HG02943 (cell line): ENCODE data around the gene PLA2G15.

Source experiments
- ATAC-seq: cut with Tn5 transposase; IDR thresholded peaks from one replicate; pipeline ENCODE4 v1.9.1; 2021; ENCODE audit warnings: mild to moderate bottlenecking, low read depth, moderate library complexity; ENCODE audit not compliant: unreplicated experiment

The PLA2G15 gene

GRCh38 chr16:68244903-68245853 is at the start of gene PLA2G15:
PLA2G15 (plus strand) TSS chr16:68245373; CDS start chr16:68245427, 54 bp downstream.
- peak; percentile 81 for ATAC-seq

GRCh38 chr16:68197250-68197649 is 47.9 kb upstream of the PLA2G15 start:
- no peak for ATAC-seq

GRCh38 chr16:68200088-68200783 is 44.9 kb upstream of the PLA2G15 start:
- no peak for ATAC-seq

GRCh38 chr16:68202091-68202519 is 43.1 kb upstream of the PLA2G15 start:
- ATAC-seq: no peak

- no peak for ATAC-seq
Measured at GRCh38 chr16:68206245-68206644, 38.9 kb upstream of the PLA2G15 start.

GRCh38 chr16:68214726-68215125 is 30.4 kb upstream of the PLA2G15 start:
- ATAC-seq: no peak

GRCh38 chr16:68215302-68215701 is 29.9 kb upstream of the PLA2G15 start:
- no peak for ATAC-seq

GRCh38 chr16:68216240-68216639 is 28.9 kb upstream of the PLA2G15 start:
- ATAC-seq: no peak

- ATAC-seq: no peak
Measured at GRCh38 chr16:68217506-68217905, 27.7 kb upstream of the PLA2G15 start.

GRCh38 chr16:68219725-68220351 is 25.3 kb upstream of the PLA2G15 start:
- ATAC-seq: no peak

- ATAC-seq: no peak
Measured at GRCh38 chr16:68223072-68223471, 22.1 kb upstream of the PLA2G15 start.

GRCh38 chr16:68226116-68226515 is 19.1 kb upstream of the PLA2G15 start:
- no peak for ATAC-seq

- ATAC-seq: no peak
Measured at GRCh38 chr16:68227183-68227793, 17.9 kb upstream of the PLA2G15 start.

GRCh38 chr16:68227850-68228553 is 17.2 kb upstream of the PLA2G15 start:
- no peak for ATAC-seq

- ATAC-seq: no peak
Measured at GRCh38 chr16:68228652-68229051, 16.5 kb upstream of the PLA2G15 start.

GRCh38 chr16:68229431-68230175 is 15.6 kb upstream of the PLA2G15 start:
- no peak for ATAC-seq

- ATAC-seq: no peak
Measured at GRCh38 chr16:68230176-68230571, 15.0 kb upstream of the PLA2G15 start.

GRCh38 chr16:68230956-68231355 is 14.2 kb upstream of the PLA2G15 start:
- ATAC-seq: no peak

GRCh38 chr16:68231384-68232136 is 13.6 kb upstream of the PLA2G15 start:
- no peak for ATAC-seq
